Cerebellar nuclear complex (tissue), 1 donor: ENCODE results near the gene SRRM4.
"Not testable (repeated sequence)": the region's sequence is repeated elsewhere in the genome, so short reads cannot be mapped to it uniquely, and the experiment has no call there.

Experiments
- DNase-seq, 2 experiments: peaks; one replicate each; lab custom pipeline; 2025; lab: John Stamatoyannopoulos, UW

Gene SRRM4

GRCh38 chr12:119008691-119009221 is 27.4 kb downstream of the SRRM4 start:
- peak; percentile 35 to 85 for DNase-seq

- DNase-seq = no peak
These were observed 29.9 kb downstream of the SRRM4 start for GRCh38 chr12:119011231-119011630.

- no peak for DNase-seq
These were observed 30.8 kb downstream of the SRRM4 start for GRCh38 chr12:119012179-119012578.

GRCh38 chr12:119013023-119013422 is 31.7 kb downstream of the SRRM4 start:
- no peak for DNase-seq

- DNase-seq = peak; percentile 70 to 94
These were observed 33.0 kb downstream of the SRRM4 start for GRCh38 chr12:119014368-119014767.

GRCh38 chr12:119016715-119017114 is 35.4 kb downstream of the SRRM4 start:
- no peak for DNase-seq

GRCh38 chr12:119019166-119019565 is 37.8 kb downstream of the SRRM4 start:
- DNase-seq = no peak

- peak in 1 of 2 experiments; percentile 18 for DNase-seq
These were observed 39.3 kb downstream of the SRRM4 start for GRCh38 chr12:119020406-119021360.

- no peak for DNase-seq
These were observed 43.0 kb downstream of the SRRM4 start for GRCh38 chr12:119024356-119024755.

- DNase-seq = no peak
These were observed 44.4 kb downstream of the SRRM4 start for GRCh38 chr12:119025786-119026185.

GRCh38 chr12:119033332-119033731 is 52.0 kb downstream of the SRRM4 start:
- not testable (repeated sequence) for DNase-seq

GRCh38 chr12:119036878-119037825 is 55.8 kb downstream of the SRRM4 start:
- peak in 1 of 2 experiments; percentile 22 for DNase-seq

- no peak for DNase-seq
These were observed 62.8 kb downstream of the SRRM4 start for GRCh38 chr12:119044094-119044493.

GRCh38 chr12:119047641-119048040 is 66.3 kb downstream of the SRRM4 start:
- no peak for DNase-seq

GRCh38 chr12:119050663-119051062 is 69.3 kb downstream of the SRRM4 start:
- no peak for DNase-seq

- no peak for DNase-seq
These were observed 70.1 kb downstream of the SRRM4 start for GRCh38 chr12:119051474-119051873.

GRCh38 chr12:119052001-119052400 is 70.7 kb downstream of the SRRM4 start:
- DNase-seq = no peak

GRCh38 chr12:119055977-119056376 is 74.6 kb downstream of the SRRM4 start:
- DNase-seq = no peak

GRCh38 chr12:119060847-119061796 is 79.8 kb downstream of the SRRM4 start:
- no peak for DNase-seq

- DNase-seq = no peak
These were observed 87.0 kb downstream of the SRRM4 start for GRCh38 chr12:119068129-119068856.
